ENCODE results near the gene LCN6. TPM values are rescaled to one million over a fixed set of nuclear protein-coding genes. Genes with fewer than 3 reads are reported as not detected.

Gene LCN6
- total and polyA plus RNA-seq, 2 of the 4 experiments (the other 2 are of a cell fraction), result not detected

GRCh38 chr9:136795000-136795348, 46.6 kb upstream of the LCN6 start:
- DNase-seq, result no peak
- no peak overlapping the region for H4K91ac ChIP-seq (ENCODE audit: insufficient read depth, low read depth, low read length)
- no peak overlapping the region for H2AK5ac ChIP-seq (ENCODE audit: low read depth, low read length)
- no peak overlapping the region for H3K56ac ChIP-seq (ENCODE audit: extremely low read depth, insufficient read depth, low read length)
- no peak overlapping the region for H3K14ac ChIP-seq (replicated peaks; ENCODE audit: low read depth, low read length)
- H3K4me2 ChIP-seq (ENCODE audit: low read depth, low read length), result no peak overlapping the region
- no peak overlapping the region for H3K27ac ChIP-seq (ENCODE audit: insufficient read depth, low read length)
- H4K20me1 ChIP-seq (ENCODE audit: insufficient read depth, low read length), result peaks cover 14% of the 10 kb centered on the region
- no peak overlapping the region for H3K4me3 ChIP-seq (ENCODE audit: insufficient read depth, low read depth, low read length)
- H4K8ac ChIP-seq (ENCODE audit: low read depth in 2 of 2, low read length in 2 of 2), result no peak overlapping the region
- WGBS, 2 experiments (ENCODE audit: extremely low coverage in 2 of 2, insufficient read length in 1 of 2), result no CpG with 5 or more reads among the region's 6 CpGs
- peaks cover 8% of the 10 kb centered on the region; the same call in 1 of the 2 replicates for H3K36me3 ChIP-seq (ENCODE audit: control insufficient read depth, insufficient read depth, low read length)
- no peak overlapping the region for H3K9ac ChIP-seq (ENCODE audit: low read depth, low read length)
- dilution Hi-C loops (cut with HindIII; ENCODE audit: low sequenced_read_pairs, unreplicated experiment) (no loop called here), intact Hi-C loops (cut with micrococcal nuclease) (no loop called here), in situ Hi-C loops (cut with MboI; ENCODE audit: low sequenced_read_pairs) (no loop called here)
- BruUV-seq (replicated peaks), result no TSS peak
- H3K23ac ChIP-seq (ENCODE audit: low read depth, low read length), result no peak overlapping the region
- peaks cover 3 to 24% of the 10 kb centered on the region in 2 experiments; a peak in 3 of 4 replicates for H3K79me1 ChIP-seq (ENCODE audit: low read depth in 1 of 2, low read length in 2 of 2)
- TF ChIP-seq FOS (IDR thresholded peaks at IDR 0.05; ENCODE audit: low read depth, low read length) (no peak), RCOR1 (IDR thresholded peaks at IDR 0.05; ENCODE audit: insufficient replicate concordance, low read length) (no peak), MXI1 (IDR thresholded peaks at IDR 0.05; ENCODE audit: borderline replicate concordance, low read depth, low read length) (no peak), CEBPB (IDR thresholded peaks at IDR 0.05; ENCODE audit: low read depth, low read length) (no peak), RAD21 (IDR thresholded peaks at IDR 0.05; ENCODE audit: low read length) (no peak), SMC3 (IDR thresholded peaks at IDR 0.05; ENCODE audit: low read depth, low read length) (no peak), POLR2A (IDR thresholded peaks at IDR 0.05; ENCODE audit: low read depth, low read length) (no peak), NFE2L2 (IDR thresholded peaks at IDR 0.05; ENCODE audit: low read depth, low read length) (no peak), MAZ (IDR thresholded peaks at IDR 0.05; ENCODE audit: borderline replicate concordance, low read depth, low read length) (no peak), CTCF (conservative IDR thresholded peaks at IDR 0.05; ENCODE audit: low read depth, low read length) (no peak), CHD1 (IDR thresholded peaks at IDR 0.05; ENCODE audit: low read depth, low read length) (no peak), BHLHE40 (IDR thresholded peaks at IDR 0.05; ENCODE audit: low read depth, low read length) (no peak), MAFK (IDR thresholded peaks at IDR 0.05; ENCODE audit: low read depth, low read length) (no peak)
- TF ChIP-seq, protein P1, sequence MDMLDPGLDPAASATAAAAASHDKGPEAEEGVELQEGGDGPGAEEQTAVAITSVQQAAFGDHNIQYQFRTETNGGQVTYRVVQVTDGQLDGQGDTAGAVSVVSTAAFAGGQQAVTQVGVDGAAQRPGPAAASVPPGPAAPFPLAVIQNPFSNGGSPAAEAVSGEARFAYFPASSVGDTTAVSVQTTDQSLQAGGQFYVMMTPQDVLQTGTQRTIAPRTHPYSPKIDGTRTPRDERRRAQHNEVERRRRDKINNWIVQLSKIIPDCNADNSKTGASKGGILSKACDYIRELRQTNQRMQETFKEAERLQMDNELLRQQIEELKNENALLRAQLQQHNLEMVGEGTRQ (IDR thresholded peaks at IDR 0.05; ENCODE audit: low read depth, low read length), result no peak
- TF ChIP-seq, protein P2, sequence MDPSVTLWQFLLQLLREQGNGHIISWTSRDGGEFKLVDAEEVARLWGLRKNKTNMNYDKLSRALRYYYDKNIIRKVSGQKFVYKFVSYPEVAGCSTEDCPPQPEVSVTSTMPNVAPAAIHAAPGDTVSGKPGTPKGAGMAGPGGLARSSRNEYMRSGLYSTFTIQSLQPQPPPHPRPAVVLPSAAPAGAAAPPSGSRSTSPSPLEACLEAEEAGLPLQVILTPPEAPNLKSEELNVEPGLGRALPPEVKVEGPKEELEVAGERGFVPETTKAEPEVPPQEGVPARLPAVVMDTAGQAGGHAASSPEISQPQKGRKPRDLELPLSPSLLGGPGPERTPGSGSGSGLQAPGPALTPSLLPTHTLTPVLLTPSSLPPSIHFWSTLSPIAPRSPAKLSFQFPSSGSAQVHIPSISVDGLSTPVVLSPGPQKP (IDR thresholded peaks at IDR 0.05; ENCODE audit: borderline replicate concordance, low read depth, low read length), result no peak
- ChIA-PET CTCF (no interaction called here), POLR2A (ENCODE audit: unreplicated experiment) (no interaction called here)
- H3K4ac ChIP-seq (ENCODE audit: low read depth, low read length), result no peak overlapping the region
- H3K9me1 ChIP-seq (ENCODE audit: insufficient read depth, low read length), result no peaks in the 10 kb centered on the region
- H4K5ac ChIP-seq (ENCODE audit: low read depth, low read length), result no peak overlapping the region
- H2BK120ac ChIP-seq (ENCODE audit: low read depth, low read length), result no peak overlapping the region
- no peak overlapping the region for H2BK20ac ChIP-seq (ENCODE audit: low read depth, low read length)
- H3K9me3 ChIP-seq (ENCODE audit: control insufficient read depth, insufficient read depth, low read length), result no peaks in the 10 kb centered on the region
- no peak overlapping the region for H2AFZ ChIP-seq (replicated peaks; ENCODE audit: low read length, poor library complexity)
- H2BK5ac ChIP-seq (ENCODE audit: low read depth, low read length, poor library complexity, severe bottlenecking), result no peak overlapping the region
- H3K27me3 ChIP-seq (ENCODE audit: control insufficient read depth, insufficient read depth, low read length), result peaks cover 19% of the 10 kb centered on the region
- ATAC-seq (ENCODE audit: low read depth), result no peak
- H2AK9ac ChIP-seq (replicated peaks; ENCODE audit: low read depth, low read length, poor library complexity), result no peak overlapping the region
- peaks cover 11% of the 10 kb centered on the region for H3K4me1 ChIP-seq (ENCODE audit: control insufficient read depth, insufficient read depth, low read length)
- H3K18ac ChIP-seq (ENCODE audit: low read depth, low read length), result no peak overlapping the region
- H2BK15ac ChIP-seq (ENCODE audit: low read depth, low read length), result no peak overlapping the region

All from IMR-90 (cell line).